ENCODE results near the gene USP24. TPM values are rescaled to one million over a fixed set of nuclear protein-coding genes. Genes with fewer than 3 reads are reported as not detected.

The USP24 gene
- total and polyA plus RNA-seq, 3 experiments from 2014 or later = 7.5 to 51.6 (median 51.5) TPM

GRCh38 chr1:55049271-55049913 is 165.8 kb downstream of the USP24 start:
- Mint-ChIP-seq H3K4me1 (no peaks in the 10 kb centered on the region), H3K4me3 (no peak overlapping the region), H3K9me3 (no peaks in the 10 kb centered on the region), H3K27ac (no peak overlapping the region), H3K36me3 (peaks cover 0 to 1% (median 0%) of the 10 kb centered on the region in 3 donors), H3K27me3 (peaks cover 0 to 6% of the 10 kb centered on the region in 2 donors)
- no peaks in the 10 kb centered on the region for H3K36me3 ChIP-seq (ENCODE audit: insufficient read depth, low read length)
- POLR2A ChIA-PET = no interaction called here
- H3K9me3 ChIP-seq (ENCODE audit: low read length) = no peaks in the 10 kb centered on the region
- H3K4me1 ChIP-seq (ENCODE audit: insufficient read depth, low read length) = no peaks in the 10 kb centered on the region
- no peak for DNase-seq
- H3K27ac ChIP-seq (ENCODE audit: low read depth, low read length) = no peak overlapping the region
- H3K4me3 ChIP-seq (ENCODE audit: low read length) = no peak overlapping the region
- no peaks in the 10 kb centered on the region for H3K27me3 ChIP-seq (ENCODE audit: insufficient read depth, low read length, poor library complexity, severe bottlenecking)
- CTCF ChIA-PET = interaction anchor here (1.5 kb wide), 1 partner anchor 9 kb away, joined by 3 read pairs; no protein-coding TSS in a partner anchor

GRCh38 chr1:55048453-55049270 is 166.5 kb downstream of the USP24 start:
- H3K27me3 Mint-ChIP-seq = peaks cover 0 to 6% of the 10 kb centered on the region in 2 donors
- DNase-seq = no peak
- POLR2A ChIA-PET = no interaction called here
- H3K9me3 Mint-ChIP-seq = no peaks in the 10 kb centered on the region
- Histone ChIP-seq H3K4me3 (ENCODE audit: low read length) (no peak overlapping the region), H3K27ac (ENCODE audit: low read depth, low read length) (no peak overlapping the region), H3K4me1 (ENCODE audit: insufficient read depth, low read length) (no peaks in the 10 kb centered on the region), H3K36me3 (ENCODE audit: insufficient read depth, low read length) (no peaks in the 10 kb centered on the region), H3K9me3 (ENCODE audit: low read length) (no peaks in the 10 kb centered on the region), H3K27me3 (ENCODE audit: insufficient read depth, low read length, poor library complexity, severe bottlenecking) (no peaks in the 10 kb centered on the region)
- H3K27ac Mint-ChIP-seq = no peak overlapping the region
- CTCF ChIA-PET = interaction anchor here (1.5 kb wide), 1 partner anchor 8 kb away, joined by 3 read pairs; no protein-coding TSS in a partner anchor
- H3K4me3 Mint-ChIP-seq = no peak overlapping the region
- H3K4me1 Mint-ChIP-seq = no peaks in the 10 kb centered on the region
- peaks cover 0 to 1% (median 0%) of the 10 kb centered on the region in 3 donors for H3K36me3 Mint-ChIP-seq

- peaks cover 0 to 1% (median 0%) of the 10 kb centered on the region in 3 donors for H3K36me3 Mint-ChIP-seq
- H3K4me1 Mint-ChIP-seq = no peaks in the 10 kb centered on the region
- POLR2A ChIA-PET = no interaction called here
- H3K27me3 Mint-ChIP-seq = peaks cover 0 to 6% of the 10 kb centered on the region in 2 donors
- Histone ChIP-seq H3K27ac (ENCODE audit: low read depth, low read length) (no peak overlapping the region), H3K27me3 (ENCODE audit: insufficient read depth, low read length, poor library complexity, severe bottlenecking) (no peaks in the 10 kb centered on the region), H3K4me3 (ENCODE audit: low read length) (no peak overlapping the region), H3K36me3 (ENCODE audit: insufficient read depth, low read length) (no peaks in the 10 kb centered on the region), H3K9me3 (ENCODE audit: low read length) (no peaks in the 10 kb centered on the region), H3K4me1 (ENCODE audit: insufficient read depth, low read length) (no peaks in the 10 kb centered on the region)
- H3K9me3 Mint-ChIP-seq = no peaks in the 10 kb centered on the region
- CTCF ChIA-PET = no interaction called here
- no peak overlapping the region for H3K4me3 Mint-ChIP-seq
- H3K27ac Mint-ChIP-seq = no peak overlapping the region
- DNase-seq = no peak
Measured at GRCh38 chr1:55047611-55048010, 167.6 kb downstream of the USP24 start.

- ChIA-PET POLR2A (no interaction called here), CTCF (no interaction called here)
- Histone ChIP-seq H3K27me3 (ENCODE audit: insufficient read depth, low read length, poor library complexity, severe bottlenecking) (no peaks in the 10 kb centered on the region), H3K27ac (ENCODE audit: low read depth, low read length) (no peak overlapping the region), H3K36me3 (ENCODE audit: insufficient read depth, low read length) (no peaks in the 10 kb centered on the region), H3K4me1 (ENCODE audit: insufficient read depth, low read length) (no peaks in the 10 kb centered on the region), H3K4me3 (ENCODE audit: low read length) (no peak overlapping the region), H3K9me3 (ENCODE audit: low read length) (no peaks in the 10 kb centered on the region)
- Mint-ChIP-seq H3K4me1 (no peaks in the 10 kb centered on the region), H3K4me3 (no peak overlapping the region), H3K36me3 (peaks cover 0 to 1% (median 0%) of the 10 kb centered on the region in 3 donors), H3K27ac (peak overlapping the region in 1 of 8 donors; percentile 13), H3K9me3 (no peaks in the 10 kb centered on the region), H3K27me3 (peaks cover 5 to 12% of the 10 kb centered on the region in 2 donors)
- DNase-seq = no peak
Measured at GRCh38 chr1:55046871-55047270, 168.3 kb downstream of the USP24 start.

GRCh38 chr1:55045430-55045829 is 169.7 kb downstream of the USP24 start:
- no peak overlapping the region for H3K27ac Mint-ChIP-seq
- H3K4me1 Mint-ChIP-seq = no peaks in the 10 kb centered on the region
- no peak overlapping the region for H3K4me3 Mint-ChIP-seq
- Histone ChIP-seq H3K27ac (ENCODE audit: low read depth, low read length) (no peak overlapping the region), H3K9me3 (ENCODE audit: low read length) (no peaks in the 10 kb centered on the region), H3K4me1 (ENCODE audit: insufficient read depth, low read length) (no peaks in the 10 kb centered on the region), H3K4me3 (ENCODE audit: low read length) (no peak overlapping the region), H3K36me3 (ENCODE audit: insufficient read depth, low read length) (no peaks in the 10 kb centered on the region), H3K27me3 (ENCODE audit: insufficient read depth, low read length, poor library complexity, severe bottlenecking) (no peaks in the 10 kb centered on the region)
- H3K36me3 Mint-ChIP-seq = peaks cover 0 to 1% (median 0%) of the 10 kb centered on the region in 3 donors
- ChIA-PET POLR2A (no interaction called here), CTCF (no interaction called here)
- DNase-seq = no peak
- H3K27me3 Mint-ChIP-seq = peaks cover 18 to 19% of the 10 kb centered on the region in 2 donors
- no peaks in the 10 kb centered on the region for H3K9me3 Mint-ChIP-seq

- Mint-ChIP-seq H3K27ac (no peak overlapping the region), H3K4me3 (no peak overlapping the region), H3K27me3 (peaks cover 24 to 25% of the 10 kb centered on the region in 2 donors), H3K4me1 (peaks cover 0 to 4% (median 0%) of the 10 kb centered on the region in 3 donors), H3K9me3 (no peaks in the 10 kb centered on the region), H3K36me3 (peaks cover 0 to 1% (median 0%) of the 10 kb centered on the region in 3 donors)
- Histone ChIP-seq H3K27me3 (ENCODE audit: insufficient read depth, low read length, poor library complexity, severe bottlenecking) (no peaks in the 10 kb centered on the region), H3K9me3 (ENCODE audit: low read length) (no peaks in the 10 kb centered on the region), H3K27ac (ENCODE audit: low read depth, low read length) (no peak overlapping the region), H3K4me1 (ENCODE audit: insufficient read depth, low read length) (no peaks in the 10 kb centered on the region), H3K36me3 (ENCODE audit: insufficient read depth, low read length) (no peaks in the 10 kb centered on the region), H3K4me3 (ENCODE audit: low read length) (no peak overlapping the region)
- DNase-seq = no peak
- POLR2A ChIA-PET = no interaction called here
- CTCF ChIA-PET = no interaction called here
Measured at GRCh38 chr1:55044617-55045397, 170.4 kb downstream of the USP24 start.

GRCh38 chr1:55043726-55044125 is 171.4 kb downstream of the USP24 start:
- Histone ChIP-seq H3K36me3 (ENCODE audit: insufficient read depth, low read length) (no peaks in the 10 kb centered on the region), H3K4me1 (ENCODE audit: insufficient read depth, low read length) (no peaks in the 10 kb centered on the region), H3K9me3 (ENCODE audit: low read length) (no peaks in the 10 kb centered on the region), H3K27me3 (ENCODE audit: insufficient read depth, low read length, poor library complexity, severe bottlenecking) (no peaks in the 10 kb centered on the region), H3K27ac (ENCODE audit: low read depth, low read length) (no peak overlapping the region), H3K4me3 (ENCODE audit: low read length) (no peak overlapping the region)
- H3K4me1 Mint-ChIP-seq = peaks cover 0 to 11% (median 0%) of the 10 kb centered on the region in 3 donors
- ChIA-PET POLR2A (no interaction called here), CTCF (no interaction called here)
- DNase-seq = no peak
- no peak overlapping the region for H3K4me3 Mint-ChIP-seq
- H3K27me3 Mint-ChIP-seq = peaks cover 31 to 32% of the 10 kb centered on the region in 2 donors
- no peak overlapping the region for H3K27ac Mint-ChIP-seq
- no peaks in the 10 kb centered on the region for H3K9me3 Mint-ChIP-seq
- no peaks in the 10 kb centered on the region for H3K36me3 Mint-ChIP-seq

GRCh38 chr1:55043011-55043410 is 172.2 kb downstream of the USP24 start:
- no peak overlapping the region for H3K27ac ChIP-seq (ENCODE audit: low read depth, low read length)
- no peaks in the 10 kb centered on the region for H3K27me3 ChIP-seq (ENCODE audit: insufficient read depth, low read length, poor library complexity, severe bottlenecking)
- ChIA-PET CTCF (no interaction called here), POLR2A (no interaction called here)
- Mint-ChIP-seq H3K4me3 (no peak overlapping the region), H3K27ac (no peak overlapping the region), H3K4me1 (peaks cover 0 to 11% (median 0%) of the 10 kb centered on the region in 3 donors), H3K36me3 (no peaks in the 10 kb centered on the region), H3K9me3 (no peaks in the 10 kb centered on the region), H3K27me3 (peaks cover 33 to 35% of the 10 kb centered on the region in 2 donors)
- H3K9me3 ChIP-seq (ENCODE audit: low read length) = no peaks in the 10 kb centered on the region
- no peaks in the 10 kb centered on the region for H3K4me1 ChIP-seq (ENCODE audit: insufficient read depth, low read length)
- H3K36me3 ChIP-seq (ENCODE audit: insufficient read depth, low read length) = no peaks in the 10 kb centered on the region
- DNase-seq = no peak
- no peak overlapping the region for H3K4me3 ChIP-seq (ENCODE audit: low read length)

All from CD8-positive, alpha-beta memory T cell (primary cell).